GM21529 (cell line): ENCODE measurements around the gene PLA2G6.
"Not testable (repeated sequence)": the region's sequence is repeated elsewhere in the genome, so short reads cannot be mapped to it uniquely, and the experiment has no call there.

Source experiments
- ATAC-seq: cut with Tn5 transposase; IDR thresholded peaks from one replicate; pipeline ENCODE4 v1.9.1; 2021; ENCODE audit not compliant: unreplicated experiment

Gene PLA2G6

DNA sequence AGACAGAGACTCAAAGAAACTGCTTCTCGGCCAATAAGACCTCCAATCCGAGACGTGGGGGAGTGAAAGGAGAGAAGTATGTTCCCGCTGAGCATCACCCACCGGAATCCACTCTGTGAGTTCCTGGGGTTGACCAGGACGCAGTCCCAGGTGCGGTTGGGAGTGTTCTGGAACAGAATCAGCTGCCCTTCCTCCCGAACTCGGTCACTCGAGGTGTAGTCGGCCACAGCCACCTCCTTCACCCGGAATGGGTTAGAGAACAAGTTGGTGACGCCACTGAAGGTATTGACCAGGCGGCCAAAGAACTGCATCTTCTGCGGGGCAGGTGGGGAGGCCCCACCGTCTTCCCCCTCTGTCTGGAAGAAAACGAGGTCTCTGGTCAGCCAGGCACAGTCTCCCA is 12.5 kb downstream of the PLA2G6 start:
- no peak for ATAC-seq

DNA sequence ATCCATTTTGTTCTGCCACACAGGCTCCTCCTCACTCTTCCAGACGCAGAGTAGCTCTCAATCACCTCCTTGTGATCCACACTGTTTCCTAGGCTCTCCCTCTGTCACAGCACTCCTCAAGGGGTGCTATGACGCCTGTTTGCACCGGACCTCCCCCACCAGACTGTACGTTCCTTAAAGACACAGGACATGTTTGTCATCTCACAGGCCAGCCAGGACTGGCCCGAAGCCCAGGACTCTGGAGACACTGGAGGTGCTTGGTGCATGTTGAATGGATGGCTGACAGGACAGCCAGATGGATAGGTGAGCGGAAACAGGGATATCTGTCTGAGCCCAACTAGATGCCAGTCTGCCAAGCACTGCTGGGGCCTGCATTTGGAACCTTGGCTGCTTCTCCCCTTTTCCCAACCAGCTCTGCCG is 13.6 kb downstream of the PLA2G6 start:
- ATAC-seq: no peak

GRCh38 chr22:38165922-38166593 is 15.6 kb downstream of the PLA2G6 start:
- no peak for ATAC-seq

- ATAC-seq: no peak
These were observed 17.1 kb downstream of the PLA2G6 start for GRCh38 chr22:38164551-38164918.

- no peak for ATAC-seq
These were observed 17.6 kb downstream of the PLA2G6 start for GRCh38 chr22:38163844-38164550.

- ATAC-seq: no peak
These were observed 18.5 kb downstream of the PLA2G6 start for GRCh38 chr22:38162881-38163843.

DNA sequence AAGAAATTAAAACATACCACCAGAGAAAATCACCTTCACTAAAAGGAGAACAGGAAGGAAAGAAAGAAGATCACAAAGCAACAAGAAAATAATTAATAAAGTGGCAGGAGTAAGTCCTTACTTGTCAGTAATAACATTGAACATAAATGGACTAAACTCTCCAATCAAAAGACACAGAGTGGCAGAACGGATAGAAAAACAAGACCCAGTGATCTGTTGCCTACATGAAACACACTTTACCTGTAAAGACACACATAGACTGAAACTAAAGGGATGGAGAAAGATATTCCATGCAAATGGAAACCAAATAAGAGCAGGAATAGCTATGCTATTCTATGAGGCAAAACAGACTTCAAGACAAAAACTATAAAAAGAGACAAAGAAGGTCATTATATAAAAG is 25.9 kb downstream of the PLA2G6 start:
- no peak for ATAC-seq

DNA sequence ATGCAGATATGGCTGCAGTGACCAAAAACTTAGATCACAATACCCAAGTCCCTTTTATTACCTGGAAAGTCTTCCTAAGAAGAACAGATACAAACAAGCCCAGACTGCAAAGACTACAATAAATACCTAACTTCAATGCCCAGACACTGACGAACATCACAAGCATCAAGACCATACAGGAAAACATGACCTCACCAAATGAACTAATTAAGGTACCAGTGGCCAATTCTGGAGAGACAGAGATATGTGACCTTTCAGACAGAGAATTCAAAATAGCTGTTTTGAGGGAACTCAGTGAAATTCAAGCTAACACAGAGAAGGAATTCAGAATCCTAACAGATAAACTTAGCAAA is 27.1 kb downstream of the PLA2G6 start:
- ATAC-seq: not testable (repeated sequence)

DNA sequence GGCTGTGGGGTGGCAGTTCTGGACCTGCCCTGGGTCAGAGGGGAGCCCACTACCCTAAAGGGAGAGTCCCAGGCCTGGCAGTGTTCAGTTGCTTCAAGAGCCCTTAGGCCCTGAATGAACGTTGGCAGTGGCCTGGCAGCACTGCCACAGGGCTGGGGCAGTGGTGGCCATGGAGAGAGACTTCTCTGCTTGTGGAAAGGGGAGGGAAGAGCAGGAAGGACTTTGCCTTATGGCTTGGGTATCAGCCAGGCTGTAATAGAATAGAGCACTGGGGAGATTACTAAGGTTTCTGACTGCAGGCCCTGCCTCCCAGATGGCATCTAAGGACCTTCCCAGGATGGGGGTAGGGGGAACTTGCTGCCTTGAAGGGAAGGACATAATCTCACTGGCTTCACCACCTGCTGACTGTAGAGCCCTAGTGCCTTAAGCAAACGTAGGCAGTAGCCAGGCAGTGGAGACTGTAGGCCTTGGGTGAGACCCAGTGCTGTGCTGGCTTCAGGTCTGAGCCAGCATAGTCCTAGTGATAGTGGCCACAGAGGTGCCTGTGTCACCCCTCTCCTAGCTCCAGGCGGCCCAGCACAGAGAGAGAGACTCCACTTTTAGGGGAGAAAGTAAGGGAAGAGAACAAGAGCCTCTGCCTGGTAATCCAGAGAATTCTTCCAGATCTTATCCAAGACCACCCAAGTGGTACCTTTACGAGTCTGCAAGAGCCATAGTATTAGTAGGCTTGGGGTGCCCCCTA is 27.6 kb downstream of the PLA2G6 start:
- no peak for ATAC-seq

DNA sequence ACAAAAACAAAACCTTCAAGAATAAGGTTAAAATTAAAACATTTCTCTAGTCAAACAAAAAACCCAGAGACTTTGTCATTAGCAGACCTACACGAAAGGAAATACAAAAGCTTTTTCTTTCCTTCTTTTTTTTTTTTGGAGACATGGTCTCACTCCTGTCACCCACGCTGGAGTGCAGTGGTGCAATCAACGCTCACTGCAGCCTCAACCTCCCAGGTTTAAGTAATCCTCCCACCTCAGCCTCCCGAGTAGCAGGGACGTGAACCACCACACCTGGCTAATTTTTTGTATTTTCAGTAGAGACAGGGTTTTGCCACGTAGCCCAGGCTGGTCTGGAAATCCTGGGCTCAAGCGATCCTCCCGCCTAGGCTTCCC is 30.5 kb downstream of the PLA2G6 start:
- no peak for ATAC-seq

DNA sequence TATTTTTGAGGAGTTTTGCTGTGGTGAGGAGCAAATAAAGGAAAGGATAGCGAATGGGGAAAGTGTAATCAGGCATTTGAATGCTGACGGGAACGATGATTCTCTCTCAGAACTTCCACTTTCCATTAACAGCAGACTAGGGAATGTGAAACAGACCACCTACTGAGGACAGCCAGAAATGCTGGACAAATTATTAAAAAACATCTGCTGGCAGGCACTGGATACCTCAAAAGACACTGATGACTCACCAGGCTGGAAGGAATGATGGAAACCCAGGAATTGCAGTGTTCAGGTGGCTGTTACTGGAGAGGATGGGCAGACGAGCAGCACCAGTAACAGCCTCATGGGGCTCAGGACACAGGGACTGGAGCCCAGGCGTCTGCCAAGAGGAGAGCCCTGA is 33.4 kb downstream of the PLA2G6 start:
- ATAC-seq: no peak

- ATAC-seq: not testable (repeated sequence)
These were observed 35.5 kb downstream of the PLA2G6 start for GRCh38 chr22:38146166-38146565.

DNA sequence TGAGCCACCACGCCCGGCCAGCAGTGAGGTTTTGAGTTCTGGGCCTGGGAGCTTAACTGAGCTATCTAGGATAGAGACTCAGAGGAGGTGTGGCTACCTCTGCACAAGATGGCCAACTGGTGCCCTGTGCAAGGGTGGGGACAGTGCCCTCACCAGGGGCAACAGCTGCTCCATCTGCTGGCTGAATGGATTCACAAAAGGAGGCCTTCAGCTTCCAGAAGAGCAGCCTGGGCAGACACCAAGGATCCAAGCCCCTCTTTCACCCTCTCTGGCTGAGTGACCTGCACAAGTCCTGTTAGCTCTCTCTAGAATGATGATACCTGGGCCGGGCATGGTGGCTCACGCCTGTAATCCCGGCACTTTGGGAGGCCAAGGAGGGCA is 37.6 kb downstream of the PLA2G6 start:
- no peak for ATAC-seq

DNA sequence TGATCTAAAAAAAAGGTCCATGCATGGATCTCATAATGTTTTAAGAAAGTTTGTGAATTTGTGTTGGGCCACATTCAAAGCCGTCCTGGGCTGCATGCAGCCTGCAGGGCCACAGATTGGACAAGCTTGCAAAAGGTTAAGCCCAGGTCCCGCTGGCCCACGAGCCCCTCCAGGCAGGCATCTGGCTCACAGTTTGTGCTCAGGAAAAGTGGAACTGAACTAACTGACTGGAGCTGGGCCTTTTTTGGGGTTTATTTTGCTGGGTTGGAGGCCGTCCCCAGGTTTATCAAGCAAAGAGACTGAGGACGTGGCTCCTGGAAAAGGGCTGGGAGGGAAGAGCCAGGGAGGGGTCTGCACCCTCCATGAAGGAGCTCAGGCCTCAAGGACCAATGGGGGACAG is 39.0 kb downstream of the PLA2G6 start:
- no peak for ATAC-seq

DNA sequence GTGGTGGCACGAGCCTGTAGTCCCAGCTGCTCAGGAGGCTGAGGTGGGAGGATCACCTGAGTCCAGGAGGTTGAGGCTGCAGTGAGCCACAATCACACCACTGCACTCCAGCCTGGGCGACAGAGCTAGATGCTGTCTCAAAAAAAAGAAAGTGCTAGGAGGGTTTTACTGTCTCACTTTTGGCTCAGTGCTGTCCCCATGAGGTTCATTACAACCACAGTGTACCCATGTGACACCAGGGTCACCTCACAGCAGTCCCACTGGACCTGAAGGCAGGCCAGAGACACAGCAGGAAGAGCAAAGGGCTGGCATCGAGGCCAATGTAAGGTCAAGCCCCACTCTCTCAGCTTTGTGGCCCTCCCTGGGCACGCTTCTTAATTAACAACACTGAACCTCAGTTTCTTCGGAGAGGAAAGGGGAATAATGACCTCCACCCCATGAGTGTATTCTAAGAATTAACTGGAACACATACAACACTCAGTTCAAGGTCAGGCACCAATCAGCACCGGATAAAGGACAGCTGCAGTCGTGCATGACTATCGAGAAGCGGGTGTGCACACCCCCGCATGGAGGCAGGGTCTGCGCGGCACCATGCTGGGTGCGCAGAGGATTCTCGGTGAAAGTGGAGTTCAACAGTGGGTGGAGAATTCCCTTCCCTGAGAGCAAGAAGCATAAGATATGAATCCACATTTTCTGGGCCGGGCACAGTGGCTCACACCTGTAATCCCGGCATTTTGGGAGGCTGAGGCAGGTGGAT is 40.2 kb downstream of the PLA2G6 start:
- ATAC-seq: no peak

DNA sequence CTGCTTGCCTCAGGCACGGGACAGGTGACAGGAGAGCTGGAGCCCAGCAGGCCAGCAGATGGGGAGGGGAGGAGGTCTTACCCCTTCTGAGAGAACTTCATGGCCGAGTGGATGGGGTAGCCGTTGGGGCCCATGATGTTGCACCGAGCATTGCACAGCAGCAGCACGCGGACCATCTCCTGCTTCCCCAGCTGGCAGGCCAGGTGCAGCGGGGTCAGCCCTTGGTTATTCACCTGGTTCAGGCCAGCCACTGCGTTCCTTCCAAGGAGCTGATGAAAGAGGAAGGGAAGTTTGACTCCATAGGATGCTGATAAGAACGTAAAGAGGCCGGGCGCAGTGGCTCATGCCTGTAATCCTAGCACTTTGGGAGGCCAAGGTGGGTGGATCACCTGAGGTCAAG is 41.7 kb downstream of the PLA2G6 start:
- no peak for ATAC-seq

- no peak for ATAC-seq
These were observed 42.7 kb downstream of the PLA2G6 start for GRCh38 chr22:38138961-38139360.

DNA sequence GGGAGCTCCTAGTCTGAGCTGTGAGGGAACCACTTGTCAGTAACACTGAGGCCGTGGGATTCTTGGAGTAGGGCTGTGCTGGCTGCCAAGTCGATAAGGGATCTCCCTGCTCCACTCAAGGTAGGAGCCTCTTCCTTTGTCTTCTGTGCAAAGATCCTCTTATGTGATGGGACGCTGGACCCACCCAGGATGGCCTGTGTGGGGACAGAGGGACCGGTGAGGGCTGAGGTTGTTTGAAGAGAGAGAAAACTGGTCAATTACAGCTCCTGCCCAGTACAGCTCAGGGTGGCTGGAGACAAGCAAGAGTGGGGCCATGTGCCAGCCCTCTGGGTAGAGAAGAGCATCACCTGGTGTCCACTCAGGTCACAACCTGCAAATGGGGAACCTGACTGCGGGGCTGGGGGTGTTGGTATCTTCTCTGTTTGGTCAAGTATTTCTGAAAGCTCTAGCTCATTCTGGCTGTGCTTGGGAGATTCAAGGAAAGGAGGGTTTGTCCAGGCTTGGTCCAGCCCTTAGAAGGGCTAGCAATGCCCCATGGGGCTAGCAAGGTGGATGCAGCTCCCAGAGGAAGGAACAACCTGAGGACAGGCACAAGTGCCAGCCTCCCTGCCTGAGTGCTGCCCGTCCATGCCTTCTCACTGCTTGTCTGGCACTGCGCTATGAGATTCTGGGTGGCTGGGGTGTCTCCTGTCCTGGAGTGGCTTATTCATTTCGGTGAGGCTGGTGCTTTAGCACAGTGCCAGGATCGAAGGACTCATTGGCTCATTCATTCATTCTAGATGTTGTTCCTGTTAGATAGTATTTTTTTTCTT is 43.5 kb downstream of the PLA2G6 start:
- ATAC-seq: no peak

- ATAC-seq: no peak
These were observed 45.0 kb downstream of the PLA2G6 start for GRCh38 chr22:38136607-38137006.
